Activated naive CD4-positive, alpha-beta T cell treated with anti-CD3 and anti-CD28 coated beads for 36 hours (primary cell): Measurements from ENCODE around the gene USH1C. TPM values are rescaled to one million over a fixed set of nuclear protein-coding genes. Genes with fewer than 3 reads are reported as not detected.

ENCODE experiments used
- CTCF ChIA-PET: fragments of 350-600 bp; sonication (Branson Sonifier 250); formaldehyde crosslinking; loops from one replicate; lab custom pipeline; 2021; ENCODE audit warnings: antibody characterized with exemption; lab: Charles Lee
- DNase-seq: peaks from one replicate; pipeline ENCODE4 v3.0.0-alpha.2; 2020
- H3K27ac Mint-ChIP-seq: one replicate; pipeline ENCODE4 v1.8.0; 2021; ENCODE audit warnings: mild to moderate bottlenecking, mixed read lengths
- H3K27me3 Mint-ChIP-seq: one replicate; pipeline ENCODE4 v1.8.0; 2021; ENCODE audit warnings: low read depth, mixed read lengths
- H3K36me3 Mint-ChIP-seq: one replicate; pipeline ENCODE4 v1.8.0; 2021; ENCODE audit warnings: low read depth, mixed read lengths
- H3K4me1 Mint-ChIP-seq: one replicate; pipeline ENCODE4 v1.8.0; 2021; ENCODE audit warnings: low read depth, mixed read lengths
- H3K4me3 Mint-ChIP-seq: one replicate; pipeline ENCODE4 v1.8.0; 2021; ENCODE audit warnings: mild to moderate bottlenecking, moderate library complexity, mixed read lengths
- H3K9me3 Mint-ChIP-seq: one replicate; pipeline ENCODE4 v1.8.0; 2021; ENCODE audit warnings: mixed read lengths
- intact Hi-C: fragments of 100-400 bp; cut with micrococcal nuclease; formaldehyde crosslinking; loops from one replicate; pipeline ENCODE4 v1.15.1; 2023
- total RNA-seq, 2 experiments: library from RNA; stranded (reverse); gene quantifications; one replicate each; pipeline ENCODE4 v1.2.3, GENCODE V29; 2021

USH1C gene
- not detected for total RNA-seq

DNA sequence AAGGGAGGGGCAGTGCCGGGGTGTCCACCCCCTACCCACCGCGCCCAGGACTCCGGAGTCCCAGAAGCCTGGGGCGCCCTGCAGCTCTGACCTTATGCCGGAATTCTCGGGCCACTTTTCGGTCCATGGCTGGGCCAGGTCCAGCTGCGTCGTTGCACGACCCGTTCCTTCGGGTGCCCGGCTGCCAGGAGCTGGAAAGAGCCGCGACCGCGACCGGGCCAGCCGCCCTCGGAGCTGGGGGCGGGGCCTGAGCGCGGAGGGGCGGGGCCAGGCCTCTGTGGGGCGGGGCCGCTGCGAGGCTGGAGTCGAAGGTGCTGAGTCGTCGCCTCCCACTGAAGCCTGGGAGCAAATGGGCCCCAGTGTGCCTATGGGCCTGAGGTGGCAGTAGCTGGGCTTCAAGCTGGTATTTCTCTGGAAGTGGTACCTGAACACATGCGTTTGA is at the start of gene USH1C:
Gene USH1C (minus strand): TSS at position 236 of the 442 bp plus-strand sequence. CDS start 109 bp downstream, at position 127.
- Mint-ChIP-seq H3K27me3 (peaks cover 29% of the 10 kb centered on the region), H3K4me1 (peaks cover 4% of the 10 kb centered on the region), H3K27ac (no peak within 1 kb of the TSS), H3K9me3 (no peaks in the 10 kb centered on the region), H3K36me3 (no peaks in the 10 kb centered on the region), H3K4me3 (no peak within 1 kb of the TSS)
- intact Hi-C loops = no loop called here
- CTCF ChIA-PET = interaction anchor here (1.2 kb wide), 1 partner anchor 13 kb away, joined by 3 read pairs; no protein-coding TSS in a partner anchor
- DNase-seq = peak; percentile 40

DNA sequence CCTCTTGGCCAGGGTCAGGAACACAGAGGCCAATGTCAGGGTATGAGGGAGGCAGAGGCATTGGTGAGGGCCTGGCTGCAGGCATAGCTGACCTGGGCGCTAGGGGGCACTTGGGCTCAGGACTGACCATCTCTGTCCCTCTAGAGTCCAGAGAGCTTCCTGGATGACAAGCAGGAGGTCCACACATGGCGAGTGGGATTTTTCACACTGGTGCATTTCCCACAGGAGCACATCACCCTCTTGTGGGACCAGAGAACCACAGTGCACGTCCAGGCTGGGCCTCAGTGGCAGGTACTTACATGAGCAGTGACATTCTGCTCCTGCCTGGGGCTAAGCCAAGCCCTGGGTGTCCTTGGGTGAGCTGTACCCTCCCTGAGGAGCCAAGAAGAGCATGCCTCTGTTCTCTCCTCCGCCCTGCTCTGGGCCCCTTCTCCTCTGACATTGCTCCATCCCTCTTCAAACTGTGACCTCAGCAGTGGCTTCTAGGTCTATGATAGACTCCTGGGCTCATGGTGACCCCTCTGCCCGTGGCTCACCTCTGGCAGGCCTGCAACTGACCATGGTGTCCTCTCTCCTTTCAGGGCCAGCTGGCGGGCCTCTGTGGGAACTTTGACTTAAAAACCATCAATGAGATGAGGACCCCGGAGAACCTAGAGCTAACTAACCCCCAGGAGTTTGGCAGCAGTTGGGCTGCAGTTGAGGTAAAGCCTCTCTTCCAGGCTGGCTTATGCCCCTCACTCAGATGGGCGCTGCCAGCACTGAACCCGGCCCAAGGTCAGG is 49.4 kb upstream of the USH1C start:
- DNase-seq = no peak
- intact Hi-C loops = no loop called here
- Mint-ChIP-seq H3K9me3 (no peaks in the 10 kb centered on the region), H3K27ac (no peak overlapping the region), H3K4me3 (no peak overlapping the region), H3K27me3 (peaks cover 10% of the 10 kb centered on the region), H3K4me1 (no peaks in the 10 kb centered on the region), H3K36me3 (no peaks in the 10 kb centered on the region)
- CTCF ChIA-PET = no interaction called here

DNA sequence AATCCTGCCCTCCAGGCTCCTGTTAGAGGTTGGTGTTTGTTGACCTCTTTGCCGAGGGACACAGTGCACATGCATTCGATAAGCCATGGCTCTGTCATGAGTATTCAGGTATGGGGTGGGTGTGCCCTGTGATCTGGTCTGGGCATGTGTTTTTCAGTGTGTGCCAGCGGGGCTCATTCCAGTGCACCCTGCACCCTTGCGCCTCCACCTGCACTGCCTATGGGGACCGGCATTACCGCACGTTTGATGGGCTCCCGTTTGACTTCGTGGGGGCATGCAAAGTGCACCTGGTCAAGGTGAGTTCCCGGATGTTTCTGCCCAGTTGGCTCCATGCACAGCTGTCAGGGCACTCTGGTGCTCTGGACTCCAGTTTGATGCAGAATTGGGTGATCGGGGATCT is 47.1 kb upstream of the USH1C start:
- Mint-ChIP-seq H3K36me3 (no peaks in the 10 kb centered on the region), H3K9me3 (no peaks in the 10 kb centered on the region), H3K4me1 (no peaks in the 10 kb centered on the region), H3K4me3 (no peak overlapping the region), H3K27me3 (peaks cover 13% of the 10 kb centered on the region), H3K27ac (no peak overlapping the region)
- DNase-seq = no peak
- CTCF ChIA-PET = no interaction called here
- intact Hi-C loops = no loop called here

DNA sequence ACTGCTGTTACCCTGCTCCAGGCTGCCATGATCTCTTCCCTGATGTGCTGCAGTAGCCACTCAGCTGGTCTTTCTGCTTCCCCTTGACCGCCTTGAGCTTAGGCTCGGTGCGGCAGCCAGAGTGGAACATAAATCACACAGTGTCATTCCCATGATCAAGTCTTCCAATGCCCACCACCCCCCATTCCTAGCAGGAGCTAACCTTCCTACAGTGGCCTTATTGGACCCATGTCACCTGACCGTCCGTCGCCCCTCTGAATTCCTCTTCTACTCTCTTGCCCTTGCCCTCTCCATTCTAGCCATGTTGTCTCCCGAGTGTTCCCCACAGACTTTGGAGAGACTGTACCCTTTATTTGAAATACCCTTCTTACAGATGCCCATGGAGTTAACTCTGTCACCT is 46.2 kb upstream of the USH1C start:
- Mint-ChIP-seq H3K9me3 (no peaks in the 10 kb centered on the region), H3K4me1 (no peaks in the 10 kb centered on the region), H3K36me3 (no peaks in the 10 kb centered on the region), H3K27me3 (peaks cover 13% of the 10 kb centered on the region), H3K4me3 (no peak overlapping the region), H3K27ac (no peak overlapping the region)
- intact Hi-C loops = no loop called here
- CTCF ChIA-PET = no interaction called here
- no peak for DNase-seq

DNA sequence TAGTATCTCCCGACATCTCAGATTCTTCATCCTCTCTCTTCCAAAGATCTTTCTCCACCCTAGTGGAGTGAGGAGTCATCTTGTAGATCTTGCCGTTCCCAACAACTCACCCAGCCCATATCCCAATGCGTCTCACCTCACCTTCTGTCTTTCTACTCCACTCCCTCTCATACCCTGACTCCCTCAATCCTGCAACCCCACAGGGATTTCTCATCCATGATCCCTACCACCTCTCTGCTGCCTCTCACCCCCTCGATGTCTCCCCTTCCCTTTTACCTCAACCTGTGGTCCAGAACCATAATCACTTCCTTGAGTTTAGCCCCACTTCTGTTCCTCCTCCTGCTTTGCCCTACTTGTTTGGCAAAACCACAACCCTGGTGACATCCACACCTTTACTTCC is 44.5 kb upstream of the USH1C start:
- no peaks in the 10 kb centered on the region for H3K4me1 Mint-ChIP-seq
- no peaks in the 10 kb centered on the region for H3K36me3 Mint-ChIP-seq
- CTCF ChIA-PET = interaction anchor here (1.8 kb wide), 1 partner anchor 10 kb away, joined by 7 read pairs; no protein-coding TSS in a partner anchor
- DNase-seq = no peak
- no peak overlapping the region for H3K4me3 Mint-ChIP-seq
- no peak overlapping the region for H3K27ac Mint-ChIP-seq
- H3K27me3 Mint-ChIP-seq = peaks cover 13% of the 10 kb centered on the region
- H3K9me3 Mint-ChIP-seq = no peaks in the 10 kb centered on the region
- intact Hi-C loops = no loop called here

DNA sequence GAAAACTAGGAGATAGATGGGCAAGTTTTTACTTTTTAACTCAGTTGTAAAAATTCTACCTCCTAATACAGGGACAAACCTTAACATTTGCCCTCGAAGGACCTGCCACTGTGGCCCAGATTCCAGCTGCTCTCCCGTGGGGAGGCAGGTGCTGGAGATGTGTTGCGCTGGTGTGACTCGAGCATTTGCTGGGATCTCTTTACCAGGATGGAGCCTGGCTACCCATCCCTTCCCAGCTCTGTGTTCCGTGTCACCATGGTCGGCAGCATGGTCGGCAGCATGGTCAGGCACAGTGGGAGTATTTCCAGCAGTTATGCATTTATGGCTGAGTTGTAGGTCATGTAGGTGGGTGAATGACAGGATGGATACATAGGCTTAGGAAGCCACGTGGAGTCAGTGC is 44.0 kb upstream of the USH1C start:
- Mint-ChIP-seq H3K9me3 (no peaks in the 10 kb centered on the region), H3K4me3 (no peak overlapping the region), H3K4me1 (no peaks in the 10 kb centered on the region), H3K27ac (no peak overlapping the region), H3K36me3 (no peaks in the 10 kb centered on the region), H3K27me3 (peaks cover 11% of the 10 kb centered on the region)
- DNase-seq = no peak
- CTCF ChIA-PET = interaction anchor here (1.8 kb wide), 1 partner anchor 11 kb away, joined by 7 read pairs; no protein-coding TSS in a partner anchor
- intact Hi-C loops = no loop called here

DNA sequence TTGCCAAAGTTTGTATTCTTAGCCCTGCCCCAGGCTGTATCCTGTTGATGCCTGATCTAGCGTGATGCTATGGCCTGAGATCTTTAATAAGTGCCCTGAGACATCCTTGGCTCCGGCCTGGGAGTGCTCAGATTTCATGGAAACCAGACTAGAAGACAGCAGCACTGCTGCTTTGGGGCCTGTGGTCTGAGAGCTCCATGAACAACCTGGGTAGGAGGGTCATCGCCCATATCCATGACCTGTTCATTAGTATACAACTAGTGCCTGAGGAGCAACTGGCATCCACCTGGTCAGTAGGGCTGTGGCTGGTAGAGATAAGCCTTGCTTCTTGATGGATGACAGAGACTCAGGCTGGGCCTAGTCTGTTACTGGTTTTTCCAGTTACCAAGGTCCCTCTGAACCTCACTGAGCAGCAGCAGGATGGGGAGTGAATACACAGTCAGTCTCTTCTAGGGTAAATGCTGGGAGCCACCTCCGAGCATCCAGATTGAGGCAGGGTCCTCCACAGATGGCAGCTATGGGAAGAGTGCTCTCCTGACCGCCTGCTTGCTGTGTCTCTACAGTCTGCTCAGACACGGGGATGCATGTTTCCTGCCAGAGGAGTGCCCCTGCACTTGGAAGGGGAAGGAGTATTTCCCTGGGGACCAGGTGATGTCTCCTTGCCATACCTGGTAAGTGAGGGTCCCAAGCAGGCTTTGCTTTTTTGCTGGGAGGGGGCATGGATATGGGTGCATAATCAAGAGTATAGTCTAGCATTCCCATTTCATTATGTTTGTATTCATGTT is 41.9 kb upstream of the USH1C start:
- Mint-ChIP-seq H3K27me3 (peaks cover 3% of the 10 kb centered on the region), H3K36me3 (no peaks in the 10 kb centered on the region), H3K4me1 (no peaks in the 10 kb centered on the region), H3K27ac (no peak overlapping the region), H3K9me3 (no peaks in the 10 kb centered on the region), H3K4me3 (no peak overlapping the region)
- intact Hi-C loops = no loop called here
- CTCF ChIA-PET = no interaction called here
- DNase-seq = no peak

DNA sequence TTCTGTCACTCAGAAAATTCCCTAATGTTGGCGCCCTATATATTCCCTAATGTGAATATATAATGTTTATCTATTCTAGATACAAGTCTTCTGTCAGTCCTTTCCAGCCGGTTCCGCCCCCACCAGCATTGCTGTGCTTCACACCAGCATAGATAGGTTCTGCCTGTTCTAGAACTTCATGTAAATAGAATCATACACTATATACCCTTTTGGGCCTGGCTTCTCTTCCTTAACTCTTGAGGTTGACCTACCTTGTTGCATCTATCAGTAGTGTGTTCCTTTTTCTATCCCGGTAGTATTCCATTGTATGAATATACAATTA is 37.5 kb upstream of the USH1C start:
- DNase-seq = no peak

DNA sequence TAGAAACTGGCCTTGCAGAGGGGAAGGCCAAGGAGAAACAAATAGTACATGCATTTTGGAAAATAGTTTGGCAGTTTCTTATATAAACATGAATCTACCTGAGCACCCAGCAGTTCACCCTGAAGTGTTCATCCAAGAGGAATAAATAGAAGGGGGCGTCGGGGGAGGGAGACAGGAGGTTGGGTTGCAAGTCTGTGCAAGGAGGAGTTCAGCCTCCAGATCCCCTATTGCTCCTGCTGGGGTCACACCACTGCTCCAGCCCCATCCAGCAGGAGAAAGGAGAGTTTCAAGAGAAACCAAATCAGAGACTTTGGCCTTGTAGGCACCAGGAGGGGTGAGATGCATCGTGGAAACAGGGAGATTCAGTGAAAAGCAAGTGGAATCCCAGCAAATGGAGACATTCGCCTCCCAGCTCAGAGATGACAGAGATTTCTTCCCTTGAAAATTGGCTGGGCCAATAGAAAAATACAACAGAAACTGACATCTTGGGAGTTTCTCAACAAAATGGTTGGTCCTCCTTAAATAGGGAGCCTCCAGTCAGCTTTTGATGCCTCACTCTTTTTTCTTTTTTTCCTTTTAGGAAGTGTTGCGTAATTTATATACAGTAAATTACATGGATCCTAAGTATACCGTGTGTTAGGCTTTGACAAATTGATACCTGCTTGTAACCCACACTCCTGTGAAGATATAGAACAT is 37.0 kb upstream of the USH1C start:
- Mint-ChIP-seq H3K4me3 (no peak overlapping the region), H3K9me3 (no peaks in the 10 kb centered on the region), H3K27ac (no peak overlapping the region), H3K36me3 (no peaks in the 10 kb centered on the region), H3K27me3 (no peaks in the 10 kb centered on the region), H3K4me1 (no peaks in the 10 kb centered on the region)
- intact Hi-C loops = no loop called here
- CTCF ChIA-PET = interaction anchor here (0.6 kb wide), 1 partner anchor 672 kb away, joined by 4 read pairs; no protein-coding TSS in a partner anchor
- no peak for DNase-seq

More for the DNA sequence above, 37.5 kb upstream of the USH1C start:
- Mint-ChIP-seq H3K4me1 (no peaks in the 10 kb centered on the region), H3K27ac (no peak overlapping the region), H3K9me3 (no peaks in the 10 kb centered on the region), H3K4me3 (no peak overlapping the region), H3K27me3 (no peaks in the 10 kb centered on the region), H3K36me3 (no peaks in the 10 kb centered on the region)
- CTCF ChIA-PET = interaction anchor here (0.6 kb wide), 1 partner anchor 480 kb away, joined by 3 read pairs; no protein-coding TSS in a partner anchor
- intact Hi-C loops = no loop called here

DNA sequence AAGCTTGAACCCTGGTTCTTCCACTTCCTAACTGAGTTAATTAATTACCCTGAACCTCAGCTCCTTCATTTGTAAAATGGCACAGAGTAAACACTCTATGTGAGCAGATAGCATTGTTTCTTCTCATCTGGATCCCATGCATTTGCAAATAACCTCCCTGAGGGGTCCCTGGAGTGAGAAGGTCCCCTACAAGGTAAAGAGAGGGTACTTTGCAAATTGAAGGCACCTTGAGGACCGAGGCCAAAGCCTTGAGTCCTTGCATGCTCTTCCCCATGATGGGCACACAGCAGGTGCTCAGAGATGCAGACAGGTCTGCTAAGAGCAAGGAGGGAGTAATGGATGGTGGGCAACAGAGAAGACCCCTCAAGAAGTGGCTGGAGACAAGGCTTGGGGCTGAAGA is 36.1 kb upstream of the USH1C start:
- H3K4me3 Mint-ChIP-seq = no peak overlapping the region
- H3K9me3 Mint-ChIP-seq = no peaks in the 10 kb centered on the region
- H3K4me1 Mint-ChIP-seq = no peaks in the 10 kb centered on the region
- H3K27ac Mint-ChIP-seq = no peak overlapping the region
- DNase-seq = no peak
- H3K27me3 Mint-ChIP-seq = no peaks in the 10 kb centered on the region
- CTCF ChIA-PET = no interaction called here
- intact Hi-C loops = no loop called here
- H3K36me3 Mint-ChIP-seq = no peaks in the 10 kb centered on the region

DNA sequence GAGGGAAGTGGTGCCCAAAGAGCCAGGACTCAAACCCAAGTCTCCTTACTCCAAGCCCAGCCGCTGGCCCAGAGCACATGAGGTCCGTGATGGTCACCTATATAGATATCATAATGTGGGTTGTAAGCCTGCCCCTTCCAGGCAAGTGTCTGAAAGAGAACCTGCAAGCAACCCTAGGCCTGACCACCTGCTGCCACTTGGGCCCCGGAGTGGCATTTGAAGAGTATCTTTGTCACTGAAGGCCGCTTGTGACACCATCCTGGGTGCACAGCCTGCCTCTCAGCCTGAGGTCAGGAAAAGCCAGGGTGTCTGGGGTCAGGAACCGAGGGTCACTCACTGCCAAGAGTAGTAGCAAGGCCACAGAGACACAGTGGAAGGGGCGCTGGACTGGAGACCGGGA is 35.2 kb upstream of the USH1C start:
- CTCF ChIA-PET = no interaction called here
- intact Hi-C loops = no loop called here
- no peaks in the 10 kb centered on the region for H3K9me3 Mint-ChIP-seq
- H3K4me1 Mint-ChIP-seq = no peaks in the 10 kb centered on the region
- no peaks in the 10 kb centered on the region for H3K36me3 Mint-ChIP-seq
- DNase-seq = no peak
- H3K27ac Mint-ChIP-seq = no peak overlapping the region
- H3K4me3 Mint-ChIP-seq = no peak overlapping the region
- H3K27me3 Mint-ChIP-seq = no peaks in the 10 kb centered on the region

DNA sequence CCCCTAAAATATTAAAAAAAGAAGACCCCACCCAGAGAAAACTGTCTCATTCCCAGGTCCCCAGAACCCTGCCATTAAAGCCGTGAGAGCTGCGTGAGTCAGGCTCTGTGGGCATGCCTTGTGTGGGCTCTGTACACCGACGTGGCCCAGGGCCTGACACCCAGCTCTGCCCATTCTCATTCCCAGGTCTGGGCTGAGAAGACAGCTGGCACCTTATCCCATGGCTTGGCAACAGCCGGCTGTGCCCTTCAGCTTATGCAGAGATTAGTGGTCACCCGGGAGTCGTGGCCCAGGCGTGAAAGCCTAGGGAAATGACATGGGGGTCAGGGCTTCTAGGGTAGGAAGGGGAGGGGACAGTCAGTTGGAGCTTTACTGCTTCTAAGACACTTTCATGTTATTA is 34.7 kb upstream of the USH1C start:
- H3K27me3 Mint-ChIP-seq = no peaks in the 10 kb centered on the region
- intact Hi-C loops = no loop called here
- DNase-seq = no peak
- no peaks in the 10 kb centered on the region for H3K36me3 Mint-ChIP-seq
- no peak overlapping the region for H3K27ac Mint-ChIP-seq
- no peaks in the 10 kb centered on the region for H3K4me1 Mint-ChIP-seq
- H3K4me3 Mint-ChIP-seq = no peak overlapping the region
- H3K9me3 Mint-ChIP-seq = no peaks in the 10 kb centered on the region
- CTCF ChIA-PET = no interaction called here
